H1 (cell line): ENCODE results near the gene WNT7A. TPM values are rescaled to one million over a fixed set of nuclear protein-coding genes. Genes with fewer than 3 reads are reported as not detected.
A peak's percentile ranks its signal among the peaks of the same experiment; 100 is the strongest.

Source experiments
- CTCF ChIA-PET: fragments of 300-600 bp; sonication (Branson Sonifier 250); formaldehyde crosslinking; loops from one replicate; lab custom pipeline; 2021; ENCODE audit not compliant: partially characterized antibody; lab: Charles Lee
- POLR2A ChIA-PET: fragments of 300-600 bp; sonication (Branson Sonifier 250); formaldehyde crosslinking; loops from one replicate; lab custom pipeline; 2021; ENCODE audit warnings: inconsistent platforms; ENCODE audit not compliant: partially characterized antibody; lab: Charles Lee
- DNase-seq, 2 experiments: peaks; one replicate each; pipeline versions ENCODE4 v3.0.0 to v3.0.0-alpha.2; 2010 to 2022; ENCODE audit warnings: low spot score in 2 of 2, low read depth in 1 of 2, mixed read lengths in 1 of 2
- FAIRE-seq: peaks from 2 replicates; lab custom pipeline; 2011; peaks lifted over from hg19 to GRCh38; lab: Jason Lieb, UNC
- H2AFZ ChIP-seq: 2 replicates; pipeline ENCODE4 v1.8.1; 2012; ENCODE audit warnings: low read length, inconsistent platforms
- H2AK5ac ChIP-seq: 2 replicates; pipeline ENCODE4 v1.6.1; 2013; ENCODE audit warnings: low read depth, low read length
- H2BK120ac ChIP-seq: replicated peaks from 2 replicates; pipeline ENCODE3; 2013; ENCODE audit warnings: low read depth, low read length, inconsistent platforms
- H2BK12ac ChIP-seq: 2 replicates; pipeline ENCODE4 v1.6.1; 2013; ENCODE audit warnings: low read depth, low read length
- H2BK15ac ChIP-seq: 2 replicates; pipeline ENCODE4 v1.6.1; 2013; ENCODE audit warnings: low read length
- H2BK20ac ChIP-seq: 2 replicates; pipeline ENCODE4 v1.6.1; 2013; ENCODE audit warnings: low read length
- H2BK5ac ChIP-seq: 2 replicates; pipeline ENCODE4 v1.6.1; 2013; ENCODE audit warnings: low read depth, low read length
- H3K14ac ChIP-seq: 2 replicates; pipeline ENCODE4 v1.6.1; 2013; ENCODE audit warnings: inconsistent platforms; ENCODE audit not compliant: insufficient read length
- H3K18ac ChIP-seq: 2 replicates; pipeline ENCODE4 v1.6.1; 2013; ENCODE audit warnings: low read length; ENCODE audit errors: extremely low read depth
- H3K23ac ChIP-seq: 2 replicates; pipeline ENCODE4 v1.6.1; 2013; ENCODE audit warnings: inconsistent platforms; ENCODE audit not compliant: insufficient read length
- H3K23me2 ChIP-seq: 2 replicates; pipeline ENCODE4 v1.6.1; 2013; ENCODE audit warnings: low read depth, low read length
- H3K27ac ChIP-seq: 2 replicates; pipeline ENCODE4 v1.6.1; 2011; ENCODE audit warnings: low read depth, low read length, inconsistent platforms
- H3K27me3 ChIP-seq, 4 experiments: replicated peaks in 1 of 4; 1 replicate in 1 of 4; 2 replicates in 3 of 4; pipeline versions ENCODE4 v1.6.1 to v1.8.1; 2011 to 2013; ENCODE audit warnings: low read length in 3 of 4, mild to moderate bottlenecking in 3 of 4, inconsistent platforms in 2 of 4, mixed read lengths in 2 of 4, moderate library complexity in 1 of 4; ENCODE audit not compliant: control insufficient read depth in 3 of 4, insufficient read depth in 3 of 4; ENCODE audit errors: extremely low read depth in 1 of 4
- H3K36me3 ChIP-seq, 4 experiments: 2 replicates each; pipeline versions ENCODE4 v1.6.1 to v1.8.1; 2011 to 2013; ENCODE audit warnings: mild to moderate bottlenecking in 4 of 4, low read length in 3 of 4, moderate library complexity in 2 of 4, control low read depth in 1 of 4, inconsistent platforms in 1 of 4; ENCODE audit not compliant: insufficient read depth in 4 of 4, control insufficient read depth in 2 of 4
- H3K4ac ChIP-seq: replicated peaks from 2 replicates; pipeline ENCODE3; 2013; ENCODE audit warnings: low read length, low read depth, mixed read lengths, inconsistent platforms; ENCODE audit not compliant: insufficient read length
- H3K4me1 ChIP-seq, 4 experiments: replicated peaks in 1 of 4; 1 replicate in 1 of 4; 2 replicates in 3 of 4; pipeline versions ENCODE4 v1.6.1 to v1.8.1; 2011 to 2013; ENCODE audit warnings: low read length in 3 of 4, inconsistent platforms in 2 of 4, mixed read lengths in 1 of 4; ENCODE audit not compliant: insufficient read depth in 4 of 4, control insufficient read depth in 3 of 4
- H3K4me2 ChIP-seq, 2 experiments: 2 replicates each; pipeline versions ENCODE4 v1.6.1 to v1.8.1; 2011 to 2013; ENCODE audit warnings: low read depth in 2 of 2, low read length in 2 of 2, control low read depth in 1 of 2, inconsistent platforms in 1 of 2, mild to moderate bottlenecking in 1 of 2; ENCODE audit not compliant: insufficient read depth in 1 of 2
- H3K4me3 ChIP-seq, 4 experiments: fragments of 200-600, 300-600 bp in 1 of 4; sonication (generic), shearing (Covaris generic), sonication (Bioruptor Twin) in 1 of 4; 2 replicates each; pipeline versions ENCODE4 v1.5.1 to v1.8.1; 2011 to 2016; ENCODE audit warnings: low read length in 4 of 4, low read depth in 3 of 4, control low read depth in 2 of 4, inconsistent platforms in 2 of 4, mild to moderate bottlenecking in 2 of 4, mixed read lengths in 1 of 4, moderate library complexity in 1 of 4; ENCODE audit not compliant: insufficient read depth in 2 of 4; ENCODE audit errors: extremely low read depth in 1 of 4
- H3K56ac ChIP-seq: replicated peaks from 2 replicates; pipeline ENCODE3; 2013; ENCODE audit warnings: low read depth, mild to moderate bottlenecking, mixed read lengths, low read length, inconsistent platforms; ENCODE audit not compliant: insufficient read length
- H3K79me1 ChIP-seq: 2 replicates; pipeline ENCODE4 v1.6.1; 2013; ENCODE audit warnings: low read depth, low read length, control low read depth
- H3K79me2 ChIP-seq, 2 experiments: 2 replicates each; pipeline versions ENCODE4 v1.6.1 to v1.8.1; 2012 to 2013; ENCODE audit warnings: low read length in 2 of 2, mild to moderate bottlenecking in 2 of 2, inconsistent platforms in 1 of 2; ENCODE audit not compliant: insufficient read depth in 2 of 2, control insufficient read depth in 1 of 2
- H3K9ac ChIP-seq, 4 experiments: replicated peaks in 1 of 4; 1 replicate in 1 of 4; 2 replicates in 3 of 4; pipeline versions ENCODE4 v1.6.1 to v1.8.1; 2011 to 2013; ENCODE audit warnings: low read depth in 3 of 4, low read length in 3 of 4, control low read depth in 2 of 4, mild to moderate bottlenecking in 2 of 4, moderate library complexity in 2 of 4, inconsistent platforms in 1 of 4; ENCODE audit errors: extremely low read depth in 1 of 4
- H3K9me3 ChIP-seq, 2 experiments: 2 replicates each; pipeline versions ENCODE4 v1.6.1 to v1.8.1; 2012 to 2013; ENCODE audit warnings: mild to moderate bottlenecking in 2 of 2, moderate library complexity in 2 of 2, control low read depth in 1 of 2, inconsistent platforms in 1 of 2, low read depth in 1 of 2, low read length in 1 of 2, mixed read lengths in 1 of 2; ENCODE audit not compliant: insufficient read depth in 2 of 2
- H4K20me1 ChIP-seq, 2 experiments: replicated peaks in 1 of 2; 2 replicates each; pipeline versions ENCODE3 to v1.8.1; 2011 to 2013; ENCODE audit warnings: inconsistent platforms in 2 of 2, low read length in 2 of 2, mild to moderate bottlenecking in 1 of 2; ENCODE audit not compliant: insufficient read depth in 2 of 2, control insufficient read depth in 1 of 2
- H4K5ac ChIP-seq: 2 replicates; pipeline ENCODE4 v1.6.1; 2013; ENCODE audit warnings: low read length, low read depth, mixed read lengths, inconsistent platforms; ENCODE audit not compliant: insufficient read length
- H4K8ac ChIP-seq: 2 replicates; pipeline ENCODE4 v1.8.0; 2013; ENCODE audit warnings: mild to moderate bottlenecking, moderate library complexity, low read length, inconsistent platforms; ENCODE audit not compliant: insufficient read depth; ENCODE audit errors: extremely low read depth
- H4K91ac ChIP-seq: replicated peaks from 2 replicates; pipeline ENCODE3; 2013; ENCODE audit warnings: low read length, mixed read lengths, inconsistent platforms; ENCODE audit not compliant: insufficient read length
- GABPA ChIP-seq: IDR thresholded peaks from 2 replicates; pipeline ENCODE4 v1.6.1; 2011; ENCODE audit warnings: mild to moderate bottlenecking, low read length, moderate library complexity, borderline replicate concordance; ENCODE audit not compliant: insufficient read depth
- RAD21 ChIP-seq, 2 experiments: IDR thresholded peaks in 1 of 2; conservative IDR thresholded peaks in 1 of 2; 2 replicates each; pipeline ENCODE4 v1.6.1; 2011; ENCODE audit warnings: low read depth in 2 of 2, low read length in 2 of 2, improper control_type of control experiment in 1 of 2, inconsistent platforms in 1 of 2, mild to moderate bottlenecking in 1 of 2, moderate library complexity in 1 of 2
- YY1 ChIP-seq: IDR thresholded peaks from 2 replicates; pipeline ENCODE4 v1.6.1; 2011; ENCODE audit warnings: low read depth, mild to moderate bottlenecking, low read length
- WGBS, 2 experiments: shearing (Covaris generic) in 1 of 2; methylation state at CpG; one replicate each; pipeline versions ENCODE4 v1.1.6 to v1.1.7; 2013 to 2015; ENCODE audit warnings: low lambda C conversion rate in 2 of 2, mixed read lengths in 2 of 2, inconsistent platforms in 1 of 2, low coverage in 1 of 2, missing lambda C conversion rate in 1 of 2; ENCODE audit not compliant: insufficient replicate concordance in 2 of 2, insufficient coverage in 1 of 2, insufficient read length in 1 of 2; ENCODE audit errors: extremely low coverage in 1 of 2, missing lambda C conversion rate in 1 of 2; 5-methylcytosine and 5-hydroxymethylcytosine counted together
- polyA plus RNA-seq, 7 experiments: library from polyadenylated mRNA; depleted of rRNA in 3 of 7; stranded (reverse) in 5 of 7; unstranded in 2 of 7; fragments of >200 nt in 5 of 7; fragments of 200-250 nt in 2 of 7; gene quantifications; 1 replicate in 5 of 7; 2 replicates in 1 of 7; 4 replicates in 1 of 7; pipeline versions ENCODE4 v1.2.1 to v1.2.3, GENCODE V29; 2011 to 2013; ENCODE audit warnings: missing spikeins in 2 of 7, mixed read lengths in 2 of 7
- total RNA-seq: library from RNA; stranded (reverse); fragmentation: NEBNext Ultra II Directional; extraction: Animal tissue kit (Norgen Biotek cat#: 25700); gene quantifications from 2 replicates; pipeline ENCODE4 v1.2.1, GENCODE V29; 2021
- TF ChIP-seq, protein P1 (sequence below), 3 experiments: IDR thresholded peaks; 1 replicate in 2 of 3; 2 replicates in 1 of 3; pipeline versions ENCODE4 v1.5.1 to v1.6.1; 2011; ENCODE audit warnings: low read length in 3 of 3, mild to moderate bottlenecking in 3 of 3, inconsistent platforms in 2 of 3, low read depth in 1 of 3, moderate library complexity in 1 of 3; ENCODE audit not compliant: insufficient read depth in 1 of 3; ENCODE audit errors: control extremely low read depth in 1 of 3

The WNT7A gene
- total and polyA plus RNA-seq, 2 of the 8 experiments (the other 6 are each of a cell fraction or from before 2014, with no cell fraction given) = 0.02 TPM; not detected in 1

DNA sequence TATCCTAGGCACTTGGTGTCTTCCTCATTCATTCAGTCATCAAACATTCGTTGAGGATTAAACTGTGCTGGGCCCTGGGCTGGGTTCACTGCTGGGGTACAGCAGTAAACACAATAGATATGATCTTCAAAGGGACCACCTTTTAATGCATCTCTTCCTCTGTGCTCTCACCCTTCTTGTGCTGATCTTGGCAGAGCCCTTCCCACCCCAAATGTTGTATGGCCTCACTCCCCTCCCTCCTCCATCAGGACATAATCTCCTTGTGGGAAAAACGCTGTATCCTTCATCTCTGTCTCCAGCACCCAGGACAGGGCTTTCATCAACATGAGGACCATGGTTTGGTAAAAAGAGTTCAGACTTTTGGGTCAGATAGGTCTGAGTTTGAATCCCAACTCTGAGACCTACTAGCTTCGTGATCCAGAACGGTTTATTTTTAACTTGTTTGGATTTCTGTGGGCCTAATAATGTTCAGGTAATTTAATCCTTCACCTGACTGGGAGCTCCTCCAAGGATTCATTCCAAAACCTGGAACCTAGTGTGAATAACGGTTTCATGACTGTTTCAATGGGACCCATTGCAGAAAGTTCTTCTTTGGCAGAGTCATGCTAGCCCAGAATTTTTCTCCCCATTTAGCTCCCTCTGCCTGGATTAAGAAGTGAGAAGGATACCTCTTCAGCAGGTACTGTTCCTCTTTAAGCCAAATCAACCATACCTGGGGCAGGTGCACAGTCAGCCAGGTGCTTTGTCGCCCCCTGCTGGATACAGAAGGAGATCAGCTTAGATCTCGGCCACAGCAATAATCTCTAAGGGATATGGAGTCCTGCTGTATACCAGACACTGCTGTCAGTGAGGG lies 5.2 kb upstream of the WNT7A start:
- ChIA-PET POLR2A (interaction anchor here (0.8 kb wide), 1 partner anchor 240 kb away, joined by 3 read pairs; the partner anchor contains the start of genes CHCHD4 and TMEM43), CTCF (interaction anchor here (0.6 to 19.2 kb wide), 61 partner anchors 8 to 1574 kb away, joined by 3 to 765 read pairs (median 4); partner anchors contain the start of gene TMEM43)

More for the DNA sequence above, 5.2 kb upstream of the WNT7A start:
- Histone ChIP-seq H2BK5ac (no peak overlapping the region), H3K4me2 (no peak overlapping the region), H3K9me3 (no peaks in the 10 kb centered on the region), H3K9ac (no peak overlapping the region), H4K20me1 (peaks cover 0 to 2% of the 10 kb centered on the region in 2 experiments), H3K14ac (no peak overlapping the region), H3K27me3 (peaks cover 15 to 38% (median 23%) of the 10 kb centered on the region in 4 experiments), H3K23me2 (peaks cover 5% of the 10 kb centered on the region; the same call in 1 of the 2 replicates), H2BK120ac (no peak overlapping the region), H3K27ac (no peak overlapping the region), H3K23ac (no peak overlapping the region), H3K4me3 (no peak overlapping the region), H3K36me3 (no peaks in the 10 kb centered on the region), H2BK12ac (no peak overlapping the region), H4K5ac (no peak overlapping the region), H4K91ac (no peak overlapping the region), H2AFZ (no peak overlapping the region), H3K4me1 (peaks cover 0 to 6% (median 0%) of the 10 kb centered on the region in 4 experiments; a peak in 3 of 7 replicates), H3K4ac (no peak overlapping the region), H3K79me2 (no peaks in the 10 kb centered on the region), H2BK15ac (no peak overlapping the region), H4K8ac (no peak overlapping the region), H2AK5ac (peak overlapping the region; percentile 70; the same call in 1 of the 2 replicates), H2BK20ac (no peak overlapping the region), H3K56ac (no peak overlapping the region), H3K18ac (no peak overlapping the region), H3K79me1 (no peaks in the 10 kb centered on the region)
- 32% methylated on average over 7 of the region's 7 CpGs; no CpG with 5 or more reads in 1 of the 2 experiments for WGBS, 2 experiments
- peak; percentile 30; the same call in 1 of the 2 replicates for TF ChIP-seq YY1
- TF ChIP-seq RAD21 (IDR thresholded peaks at IDR 0.05 in 1 of 2, conservative IDR thresholded peaks at IDR 0.05 in 1 of 2; ENCODE audit: low read depth in 2 of 2, low read length in 2 of 2) = peak; percentile 93 to 96
- TF ChIP-seq GABPA = no peak
- TF ChIP-seq, protein P1, sequence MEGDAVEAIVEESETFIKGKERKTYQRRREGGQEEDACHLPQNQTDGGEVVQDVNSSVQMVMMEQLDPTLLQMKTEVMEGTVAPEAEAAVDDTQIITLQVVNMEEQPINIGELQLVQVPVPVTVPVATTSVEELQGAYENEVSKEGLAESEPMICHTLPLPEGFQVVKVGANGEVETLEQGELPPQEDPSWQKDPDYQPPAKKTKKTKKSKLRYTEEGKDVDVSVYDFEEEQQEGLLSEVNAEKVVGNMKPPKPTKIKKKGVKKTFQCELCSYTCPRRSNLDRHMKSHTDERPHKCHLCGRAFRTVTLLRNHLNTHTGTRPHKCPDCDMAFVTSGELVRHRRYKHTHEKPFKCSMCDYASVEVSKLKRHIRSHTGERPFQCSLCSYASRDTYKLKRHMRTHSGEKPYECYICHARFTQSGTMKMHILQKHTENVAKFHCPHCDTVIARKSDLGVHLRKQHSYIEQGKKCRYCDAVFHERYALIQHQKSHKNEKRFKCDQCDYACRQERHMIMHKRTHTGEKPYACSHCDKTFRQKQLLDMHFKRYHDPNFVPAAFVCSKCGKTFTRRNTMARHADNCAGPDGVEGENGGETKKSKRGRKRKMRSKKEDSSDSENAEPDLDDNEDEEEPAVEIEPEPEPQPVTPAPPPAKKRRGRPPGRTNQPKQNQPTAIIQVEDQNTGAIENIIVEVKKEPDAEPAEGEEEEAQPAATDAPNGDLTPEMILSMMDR (IDR thresholded peaks at IDR 0.05; ENCODE audit: control extremely low read depth in 1 of 3, insufficient read depth in 1 of 3, low read depth in 1 of 3, low read length in 3 of 3) = peak; percentile 81 to 93 (median 93)
- DNase-seq (peak in 1 of 2 experiments; percentile 82), FAIRE-seq (peak; percentile 79)
